Pancreas (tissue), 10 donors: Measurements from ENCODE around the gene STK11. TPM values are rescaled to one million over a fixed set of nuclear protein-coding genes. Genes with fewer than 3 reads are reported as not detected.
A peak's percentile ranks its signal among the peaks of the same experiment; 100 is the strongest.

ENCODE experiments used
- ATAC-seq, 4 donors: fragments of 200-7000 bp; cut with Tn5 transposase; one replicate each; pipeline versions ENCODE4 v1.8.0 to v1.9.1; 2020; ENCODE audit warnings: mild to moderate bottlenecking in 4 of 4, moderate library complexity in 4 of 4
- DNase-seq, 6 donors: peaks; one replicate each; pipeline ENCODE4 v3.0.0-alpha.2; 2020
- FAIRE-seq: peaks from 2 replicates; lab custom pipeline; 2012; peaks lifted over from hg19 to GRCh38; lab: Jason Lieb, UNC
- H3K27ac ChIP-seq, 4 donors: fragments of 200-600 bp; sonication (generic); 1 replicate in 3 of 4; 2 replicates in 1 of 4; pipeline versions ENCODE4 v1.5.0 to v1.8.0; 2020
- H3K27me3 ChIP-seq, 4 donors: fragments of 200-600 bp; one replicate each; pipeline ENCODE4 v1.8.0; 2021
- H3K36me3 ChIP-seq, 3 donors: fragments of 200-600 bp; sonication (generic) in 1 of 3; one replicate each; pipeline versions ENCODE4 v1.5.0 to v1.8.0; 2020 to 2021
- H3K4me1 ChIP-seq, 3 donors: fragments of 200-600 bp; one replicate each; pipeline ENCODE4 v1.8.0; 2021
- H3K4me3 ChIP-seq, 4 donors: fragments of 200-600 bp; sonication (generic) in 2 of 4; one replicate each; pipeline versions ENCODE4 v1.5.0 to v1.8.0; 2020 to 2021
- H3K9me3 ChIP-seq, 4 donors: fragments of 200-600 bp; one replicate each; pipeline ENCODE4 v1.8.0; 2021
- WGBS, 2 donors: extraction: QIAGEN DNeasy Blood & Tissue Kit; methylation state at CpG; one replicate each; pipeline ENCODE4 v1.1.7; 2013; 5-methylcytosine and 5-hydroxymethylcytosine counted together
- intact Hi-C, 3 donors: fragments of 100-400 bp; cut with DNase I; formaldehyde crosslinking; loops; one replicate each; pipeline versions ENCODE4 v1.11.1 to v1.14.2; 2022
- polyA plus RNA-seq, 2 donors: library from polyadenylated mRNA; stranded (reverse); fragments of 200-250 nt; gene quantifications; one replicate each; pipeline ENCODE4 v1.2.3, GENCODE V29; 2013
- total RNA-seq, 6 donors: library from RNA; stranded (reverse); fragmentation: NEBNext Ultra II Directional in 4 of 6; extraction: Animal tissue kit (Norgen Biotek cat#: 25700) in 4 of 6; gene quantifications; one replicate each; pipeline versions ENCODE4 v1.2.1 to v1.2.4, GENCODE V29; 2021 to 2023
- TF ChIP-seq, protein P1 (sequence below), 4 donors: fragments of 200-600 bp; sonication (generic) in 3 of 4; IDR thresholded peaks; one replicate each; pipeline versions ENCODE4 v1.5.0 to v1.8.0; 2021; ENCODE audit warnings: antibody characterized with exemption in 4 of 4
- donor health status: healthy with polysubstance abuse.
- donor health status: DM: no; HTN: no; CAD: no; lungs with moderate emphysema.
- donor health status: DM: no; HTN: no; CAD: no.
- donor health status: control.
- donor health status: control.
- donor health status: Bipolar disorder and iron deficiency.
- donor health status: DM: yes; HTN: yes; CAD: no.
- donor health status: DM: no; HTN: no; CAD: no.
- donor health status: DM: no; HTN: no; CAD: no.
- donor health status: DM: yes; HTN: yes; CAD: no.

STK11 gene
- total and polyA plus RNA-seq, 8 donors: 20.1 to 62.2 (median 24.8) TPM

DNA sequence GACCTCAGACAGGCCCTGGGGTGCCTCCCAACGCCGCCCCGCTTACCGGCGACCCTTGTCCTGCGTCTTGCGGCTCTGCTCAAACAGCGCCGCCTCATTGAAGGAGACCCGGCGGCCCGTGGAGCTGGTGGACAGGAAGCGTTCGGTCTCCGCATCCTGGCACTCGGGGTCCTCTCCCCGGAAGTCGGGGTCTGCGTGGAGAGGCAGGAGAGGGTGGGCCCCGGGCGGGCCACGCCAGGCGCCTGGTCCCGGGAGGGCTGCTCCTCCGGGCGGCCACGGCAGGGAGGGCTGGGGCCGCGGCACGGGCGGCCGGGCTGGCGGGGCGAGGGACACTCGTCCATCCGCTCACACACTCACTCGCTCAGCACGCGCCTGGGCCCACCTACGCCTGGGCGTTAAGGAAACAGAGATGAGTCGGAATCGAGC, 29.4 kb downstream of the STK11 start:
- H3K27me3 ChIP-seq: no peaks in the 10 kb centered on the region
- FAIRE-seq (no peak), ATAC-seq (no peak), DNase-seq (no peak)
- TF ChIP-seq, protein P1, sequence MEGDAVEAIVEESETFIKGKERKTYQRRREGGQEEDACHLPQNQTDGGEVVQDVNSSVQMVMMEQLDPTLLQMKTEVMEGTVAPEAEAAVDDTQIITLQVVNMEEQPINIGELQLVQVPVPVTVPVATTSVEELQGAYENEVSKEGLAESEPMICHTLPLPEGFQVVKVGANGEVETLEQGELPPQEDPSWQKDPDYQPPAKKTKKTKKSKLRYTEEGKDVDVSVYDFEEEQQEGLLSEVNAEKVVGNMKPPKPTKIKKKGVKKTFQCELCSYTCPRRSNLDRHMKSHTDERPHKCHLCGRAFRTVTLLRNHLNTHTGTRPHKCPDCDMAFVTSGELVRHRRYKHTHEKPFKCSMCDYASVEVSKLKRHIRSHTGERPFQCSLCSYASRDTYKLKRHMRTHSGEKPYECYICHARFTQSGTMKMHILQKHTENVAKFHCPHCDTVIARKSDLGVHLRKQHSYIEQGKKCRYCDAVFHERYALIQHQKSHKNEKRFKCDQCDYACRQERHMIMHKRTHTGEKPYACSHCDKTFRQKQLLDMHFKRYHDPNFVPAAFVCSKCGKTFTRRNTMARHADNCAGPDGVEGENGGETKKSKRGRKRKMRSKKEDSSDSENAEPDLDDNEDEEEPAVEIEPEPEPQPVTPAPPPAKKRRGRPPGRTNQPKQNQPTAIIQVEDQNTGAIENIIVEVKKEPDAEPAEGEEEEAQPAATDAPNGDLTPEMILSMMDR (IDR thresholded peaks at IDR 0.05): no peak
- H3K27ac ChIP-seq: no peak overlapping the region
- 83 to 90% methylated on average over 43 of the region's 43 CpGs for WGBS, 2 donors
- no peaks in the 10 kb centered on the region for H3K9me3 ChIP-seq
- no peaks in the 10 kb centered on the region for H3K36me3 ChIP-seq
- H3K4me3 ChIP-seq: no peak overlapping the region
- peaks cover 15 to 24% (median 23%) of the 10 kb centered on the region in 3 donors for H3K4me1 ChIP-seq
- intact Hi-C loops: no loop called here

DNA sequence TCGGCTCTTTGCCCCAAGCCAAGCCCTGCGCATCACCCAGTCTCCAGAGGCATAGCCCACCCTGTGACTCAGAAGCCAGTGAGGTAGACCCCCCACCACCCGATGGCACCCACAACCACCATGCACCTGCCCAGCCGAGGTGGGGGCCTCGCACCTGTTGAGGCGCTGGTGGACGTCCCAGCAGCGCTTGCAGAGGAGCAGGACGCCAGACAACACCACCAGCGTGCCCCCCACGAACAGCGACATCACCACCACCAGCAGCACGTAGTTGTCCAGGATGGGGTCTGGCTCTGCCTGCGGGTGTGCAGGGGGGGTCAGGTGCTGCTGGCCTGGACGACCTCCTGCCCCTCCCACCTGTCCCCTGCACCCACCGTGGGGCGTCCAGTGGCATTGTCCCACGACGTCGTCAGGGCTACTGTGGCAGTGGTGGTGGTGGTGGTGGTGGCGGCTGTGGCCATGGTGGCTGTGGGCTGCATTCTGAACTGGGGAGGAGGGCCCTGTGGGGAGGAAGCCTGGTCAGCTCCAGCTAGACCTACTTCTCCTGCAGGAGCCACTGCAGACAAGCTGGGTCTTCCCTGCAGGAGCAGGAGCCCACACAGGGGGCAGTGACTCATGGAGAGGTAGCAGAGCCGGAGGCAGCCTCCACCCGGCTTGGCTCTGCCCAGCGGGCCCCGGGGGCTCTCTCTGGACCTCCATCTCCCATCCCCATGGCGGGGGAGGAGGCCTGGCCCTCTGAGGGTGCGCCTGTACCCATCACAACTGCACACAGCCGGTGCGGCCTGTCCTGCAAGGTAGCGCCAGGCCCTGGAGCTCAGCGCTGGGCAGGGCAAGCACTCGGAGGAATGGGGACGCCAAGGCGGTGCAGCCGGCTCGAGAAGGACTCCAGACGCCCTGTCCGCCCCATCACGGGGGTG, 30.3 kb downstream of the STK11 start:
- H3K27me3 ChIP-seq: no peaks in the 10 kb centered on the region
- H3K27ac ChIP-seq: no peak overlapping the region
- H3K36me3 ChIP-seq: no peaks in the 10 kb centered on the region
- ATAC-seq (no peak), FAIRE-seq (no peak), DNase-seq (no peak)
- 73 to 82% methylated on average over 39 of the region's 39 CpGs for WGBS, 2 donors
- H3K9me3 ChIP-seq: no peaks in the 10 kb centered on the region
- intact Hi-C loops: no loop called here
- no peak overlapping the region for H3K4me3 ChIP-seq
- TF ChIP-seq, protein P1 (IDR thresholded peaks at IDR 0.05): no peak
- H3K4me1 ChIP-seq: peaks cover 18 to 31% (median 29%) of the 10 kb centered on the region in 3 donors

DNA sequence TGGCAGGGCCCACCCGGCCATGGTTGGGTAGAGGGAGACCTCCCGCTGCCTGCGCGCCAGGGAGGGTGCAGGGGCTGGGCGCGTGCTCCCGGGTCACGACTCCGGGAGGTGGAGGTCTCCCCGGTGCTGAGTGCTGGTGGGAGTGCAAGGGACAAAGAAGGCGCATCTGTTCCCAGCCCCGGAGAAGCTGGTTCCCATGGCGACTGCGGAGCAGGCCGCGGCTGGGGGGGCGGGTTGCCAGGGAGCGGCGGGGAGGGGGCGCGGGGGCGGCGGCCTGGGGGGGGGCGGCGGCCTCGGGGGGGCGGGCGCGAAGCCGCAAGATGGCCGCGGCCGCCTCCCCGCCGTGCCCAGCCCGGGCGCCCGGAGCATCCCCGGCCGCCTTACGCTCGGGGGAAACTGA, 31.0 kb downstream of the STK11 start:
- intact Hi-C loops: no loop called here
- peaks cover 23 to 35% (median 34%) of the 10 kb centered on the region in 3 donors for H3K4me1 ChIP-seq
- H3K9me3 ChIP-seq: no peaks in the 10 kb centered on the region
- DNase-seq: no peak
- peak overlapping the region in 2 of 4 donors; percentile 36 to 54 for H3K4me3 ChIP-seq
- TF ChIP-seq, protein P1 (IDR thresholded peaks at IDR 0.05): no peak
- no peaks in the 10 kb centered on the region for H3K36me3 ChIP-seq
- no peaks in the 10 kb centered on the region for H3K27me3 ChIP-seq
- no peak for ATAC-seq
- FAIRE-seq: no peak
- WGBS, 2 donors: 28 to 60% methylated on average over 11 to 34 of the region's 42 CpGs
- H3K27ac ChIP-seq: no peak overlapping the region

DNA sequence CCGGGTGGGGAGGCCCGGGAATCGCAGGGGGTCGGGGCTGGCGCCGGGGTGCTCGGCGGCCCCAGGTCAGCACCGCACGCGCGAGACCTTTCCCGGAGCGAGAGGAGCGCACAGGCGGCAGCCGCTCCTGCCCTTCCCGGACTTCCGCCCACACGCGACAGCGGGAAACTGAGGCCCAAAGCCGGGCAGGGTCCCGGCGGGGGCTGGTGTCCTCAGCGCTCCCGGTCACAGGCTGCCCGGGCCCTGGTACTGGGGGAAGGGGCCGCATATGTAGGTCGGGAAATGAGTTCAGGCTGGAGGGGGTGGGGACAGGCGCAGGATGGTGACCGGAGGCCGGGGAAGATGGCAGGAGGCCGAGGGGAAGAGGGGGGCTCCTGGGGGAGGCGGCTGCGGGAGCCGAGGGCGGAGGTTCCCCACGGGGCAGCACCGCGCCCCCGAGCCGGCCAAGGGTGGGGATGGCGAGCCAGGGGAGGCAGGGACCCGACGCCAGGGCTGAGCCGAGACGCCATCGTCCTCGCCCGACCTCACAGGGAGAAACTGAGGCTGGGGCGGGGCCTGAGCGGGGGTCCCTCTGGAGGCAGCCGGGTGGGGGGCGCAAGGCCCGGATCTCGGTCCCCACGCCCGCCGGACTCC, 31.6 kb downstream of the STK11 start:
- ATAC-seq: no peak
- Histone ChIP-seq H3K36me3 (no peaks in the 10 kb centered on the region), H3K4me1 (peaks cover 23 to 31% (median 29%) of the 10 kb centered on the region in 3 donors), H3K27me3 (no peaks in the 10 kb centered on the region), H3K9me3 (no peaks in the 10 kb centered on the region), H3K27ac (no peak overlapping the region), H3K4me3 (peak overlapping the region in 3 of 4 donors; percentile 12 to 54 (median 36))
- DNase-seq: no peak
- WGBS, 2 donors: 2% methylated on average over 36 to 60 of the region's 60 CpGs
- TF ChIP-seq, protein P1 (IDR thresholded peaks at IDR 0.05): no peak
- no peak for FAIRE-seq
- intact Hi-C loops: no loop called here
